ENCODE measurements around the gene PRICKLE4. TPM values are rescaled to one million over a fixed set of nuclear protein-coding genes. Genes with fewer than 3 reads are reported as not detected.

The PRICKLE4 gene
- total and polyA plus RNA-seq, 2 experiments from 2014 or later: 0.48 to 0.66 TPM

DNA sequence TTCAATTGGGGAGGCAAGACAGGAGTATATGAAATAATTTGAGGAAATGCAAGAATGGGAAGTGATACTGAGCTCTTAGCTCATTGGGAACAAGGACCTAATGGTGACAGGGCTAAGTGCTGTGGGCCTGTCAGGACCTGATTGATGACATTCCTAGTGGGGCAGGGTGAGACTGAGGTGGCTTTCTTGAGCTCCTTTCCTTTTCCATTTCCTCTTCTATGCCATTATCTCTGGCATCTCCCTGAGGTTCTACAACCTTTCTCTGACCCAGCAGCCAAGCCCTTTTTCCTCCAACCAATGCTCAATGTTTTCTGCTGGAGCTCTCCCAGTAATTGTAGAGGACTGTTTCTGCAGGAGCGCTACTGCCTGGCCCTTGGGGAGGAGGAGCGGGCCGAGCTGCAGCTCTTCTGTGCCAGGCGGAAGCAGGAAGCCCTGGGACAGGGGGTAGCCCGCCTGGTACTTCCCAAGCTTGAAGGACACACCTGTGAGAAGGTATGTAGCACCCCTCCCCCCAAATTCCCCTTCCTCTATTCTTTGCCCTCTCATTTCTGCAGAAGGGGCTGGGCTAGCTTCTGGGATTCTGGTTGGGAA is 4.1 kb downstream of the PRICKLE4 start:
- peak overlapping the region; percentile 62; the same call in 1 of the 2 replicates for H3K4me2 ChIP-seq
- peaks cover 22% of the 10 kb centered on the region for H3K4me1 ChIP-seq (ENCODE audit: insufficient read depth)
- Mint-ChIP-seq H3K4me3 (peak overlapping the region; percentile 94), H3K27me3 (ENCODE audit: insufficient read depth, low read depth, poor library complexity) (peaks cover 58% of the 10 kb centered on the region), H3K9me3 (peaks cover 7% of the 10 kb centered on the region; the same call in 2 of the 3 replicates), H3K27ac (no peak overlapping the region), H3K4me1 (peaks cover 23% of the 10 kb centered on the region), H3K36me3 (ENCODE audit: low read depth) (peaks cover 15% of the 10 kb centered on the region)
- H3K4me3 ChIP-seq: peak overlapping the region; percentile 21; the same call in 1 of the 2 replicates
- H3K27ac ChIP-seq (ENCODE audit: low read depth): no peak overlapping the region
- ATAC-seq (no peak), DNase-seq (ENCODE audit: low spot score) (peak; percentile 57)
- H3K27me3 ChIP-seq (ENCODE audit: insufficient read depth): peaks cover 54% of the 10 kb centered on the region
- TF ChIP-seq EZH2 (IDR thresholded peaks at IDR 0.05; ENCODE audit: low read depth, unreplicated experiment) (no peak), ZNF331 (CRISPR knock-in tag; IDR thresholded peaks at IDR 0.05; ENCODE audit: low read depth) (no peak), STAT1 (IDR thresholded peaks at IDR 0.05; ENCODE audit: unreplicated experiment) (no peak), CREB1 (CRISPR knock-in tag; IDR thresholded peaks at IDR 0.05; ENCODE audit: low read depth) (no peak), JUNB (IDR thresholded peaks at IDR 0.05; ENCODE audit: unreplicated experiment) (no peak), ZNF114 (CRISPR knock-in tag; IDR thresholded peaks at IDR 0.05) (no peak), EZH2phosphoT487 (IDR thresholded peaks at IDR 0.05; ENCODE audit: unreplicated experiment) (no peak), POLR2AphosphoS5 (IDR thresholded peaks at IDR 0.05; ENCODE audit: low read depth) (no peak), NANOG (IDR thresholded peaks at IDR 0.05; ENCODE audit: borderline replicate concordance) (no peak)
- TF ChIP-seq, protein P1, sequence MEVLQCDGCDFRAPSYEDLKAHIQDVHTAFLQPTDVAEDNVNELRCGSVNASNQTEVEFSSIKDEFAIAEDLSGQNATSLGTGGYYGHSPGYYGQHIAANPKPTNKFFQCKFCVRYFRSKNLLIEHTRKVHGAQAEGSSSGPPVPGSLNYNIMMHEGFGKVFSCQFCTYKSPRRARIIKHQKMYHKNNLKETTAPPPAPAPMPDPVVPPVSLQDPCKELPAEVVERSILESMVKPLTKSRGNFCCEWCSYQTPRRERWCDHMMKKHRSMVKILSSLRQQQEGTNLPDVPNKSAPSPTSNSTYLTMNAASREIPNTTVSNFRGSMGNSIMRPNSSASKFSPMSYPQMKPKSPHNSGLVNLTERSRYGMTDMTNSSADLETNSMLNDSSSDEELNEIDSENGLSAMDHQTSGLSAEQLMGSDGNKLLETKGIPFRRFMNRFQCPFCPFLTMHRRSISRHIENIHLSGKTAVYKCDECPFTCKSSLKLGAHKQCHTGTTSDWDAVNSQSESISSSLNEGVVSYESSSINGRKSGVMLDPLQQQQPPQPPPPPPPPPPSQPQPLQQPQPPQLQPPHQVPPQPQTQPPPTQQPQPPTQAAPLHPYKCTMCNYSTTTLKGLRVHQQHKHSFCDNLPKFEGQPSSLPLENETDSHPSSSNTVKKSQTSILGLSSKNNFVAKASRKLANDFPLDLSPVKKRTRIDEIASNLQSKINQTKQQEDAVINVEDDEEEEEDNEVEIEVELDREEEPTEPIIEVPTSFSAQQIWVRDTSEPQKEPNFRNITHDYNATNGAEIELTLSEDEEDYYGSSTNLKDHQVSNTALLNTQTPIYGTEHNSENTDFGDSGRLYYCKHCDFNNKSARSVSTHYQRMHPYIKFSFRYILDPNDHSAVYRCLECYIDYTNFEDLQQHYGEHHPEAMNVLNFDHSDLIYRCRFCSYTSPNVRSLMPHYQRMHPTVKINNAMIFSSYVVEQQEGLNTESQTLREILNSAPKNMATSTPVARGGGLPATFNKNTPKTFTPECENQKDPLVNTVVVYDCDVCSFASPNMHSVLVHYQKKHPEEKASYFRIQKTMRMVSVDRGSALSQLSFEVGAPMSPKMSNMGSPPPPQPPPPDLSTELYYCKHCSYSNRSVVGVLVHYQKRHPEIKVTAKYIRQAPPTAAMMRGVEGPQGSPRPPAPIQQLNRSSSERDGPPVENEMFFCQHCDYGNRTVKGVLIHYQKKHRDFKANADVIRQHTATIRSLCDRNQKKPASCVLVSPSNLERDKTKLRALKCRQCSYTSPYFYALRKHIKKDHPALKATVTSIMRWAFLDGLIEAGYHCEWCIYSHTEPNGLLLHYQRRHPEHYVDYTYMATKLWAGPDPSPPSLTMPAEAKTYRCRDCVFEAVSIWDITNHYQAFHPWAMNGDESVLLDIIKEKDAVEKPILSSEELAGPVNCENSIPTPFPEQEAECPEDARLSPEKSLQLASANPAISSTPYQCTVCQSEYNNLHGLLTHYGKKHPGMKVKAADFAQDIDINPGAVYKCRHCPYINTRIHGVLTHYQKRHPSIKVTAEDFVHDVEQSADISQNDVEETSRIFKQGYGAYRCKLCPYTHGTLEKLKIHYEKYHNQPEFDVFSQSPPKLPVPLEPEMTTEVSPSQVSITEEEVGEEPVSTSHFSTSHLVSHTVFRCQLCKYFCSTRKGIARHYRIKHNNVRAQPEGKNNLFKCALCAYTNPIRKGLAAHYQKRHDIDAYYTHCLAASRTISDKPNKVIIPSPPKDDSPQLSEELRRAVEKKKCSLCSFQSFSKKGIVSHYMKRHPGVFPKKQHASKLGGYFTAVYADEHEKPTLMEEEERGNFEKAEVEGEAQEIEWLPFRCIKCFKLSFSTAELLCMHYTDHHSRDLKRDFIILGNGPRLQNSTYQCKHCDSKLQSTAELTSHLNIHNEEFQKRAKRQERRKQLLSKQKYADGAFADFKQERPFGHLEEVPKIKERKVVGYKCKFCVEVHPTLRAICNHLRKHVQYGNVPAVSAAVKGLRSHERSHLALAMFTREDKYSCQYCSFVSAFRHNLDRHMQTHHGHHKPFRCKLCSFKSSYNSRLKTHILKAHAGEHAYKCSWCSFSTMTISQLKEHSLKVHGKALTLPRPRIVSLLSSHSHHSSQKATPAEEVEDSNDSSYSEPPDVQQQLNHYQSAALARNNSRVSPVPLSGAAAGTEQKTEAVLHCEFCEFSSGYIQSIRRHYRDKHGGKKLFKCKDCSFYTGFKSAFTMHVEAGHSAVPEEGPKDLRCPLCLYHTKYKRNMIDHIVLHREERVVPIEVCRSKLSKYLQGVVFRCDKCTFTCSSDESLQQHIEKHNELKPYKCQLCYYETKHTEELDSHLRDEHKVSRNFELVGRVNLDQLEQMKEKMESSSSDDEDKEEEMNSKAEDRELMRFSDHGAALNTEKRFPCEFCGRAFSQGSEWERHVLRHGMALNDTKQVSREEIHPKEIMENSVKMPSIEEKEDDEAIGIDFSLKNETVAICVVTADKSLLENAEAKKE (CRISPR knock-in tag; IDR thresholded peaks at IDR 0.05): no peak
- TF ChIP-seq, protein P2, sequence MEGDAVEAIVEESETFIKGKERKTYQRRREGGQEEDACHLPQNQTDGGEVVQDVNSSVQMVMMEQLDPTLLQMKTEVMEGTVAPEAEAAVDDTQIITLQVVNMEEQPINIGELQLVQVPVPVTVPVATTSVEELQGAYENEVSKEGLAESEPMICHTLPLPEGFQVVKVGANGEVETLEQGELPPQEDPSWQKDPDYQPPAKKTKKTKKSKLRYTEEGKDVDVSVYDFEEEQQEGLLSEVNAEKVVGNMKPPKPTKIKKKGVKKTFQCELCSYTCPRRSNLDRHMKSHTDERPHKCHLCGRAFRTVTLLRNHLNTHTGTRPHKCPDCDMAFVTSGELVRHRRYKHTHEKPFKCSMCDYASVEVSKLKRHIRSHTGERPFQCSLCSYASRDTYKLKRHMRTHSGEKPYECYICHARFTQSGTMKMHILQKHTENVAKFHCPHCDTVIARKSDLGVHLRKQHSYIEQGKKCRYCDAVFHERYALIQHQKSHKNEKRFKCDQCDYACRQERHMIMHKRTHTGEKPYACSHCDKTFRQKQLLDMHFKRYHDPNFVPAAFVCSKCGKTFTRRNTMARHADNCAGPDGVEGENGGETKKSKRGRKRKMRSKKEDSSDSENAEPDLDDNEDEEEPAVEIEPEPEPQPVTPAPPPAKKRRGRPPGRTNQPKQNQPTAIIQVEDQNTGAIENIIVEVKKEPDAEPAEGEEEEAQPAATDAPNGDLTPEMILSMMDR (conservative IDR thresholded peaks at IDR 0.05; ENCODE audit: low read depth in 2 of 2): no peak
- TF ChIP-seq, protein P3, sequence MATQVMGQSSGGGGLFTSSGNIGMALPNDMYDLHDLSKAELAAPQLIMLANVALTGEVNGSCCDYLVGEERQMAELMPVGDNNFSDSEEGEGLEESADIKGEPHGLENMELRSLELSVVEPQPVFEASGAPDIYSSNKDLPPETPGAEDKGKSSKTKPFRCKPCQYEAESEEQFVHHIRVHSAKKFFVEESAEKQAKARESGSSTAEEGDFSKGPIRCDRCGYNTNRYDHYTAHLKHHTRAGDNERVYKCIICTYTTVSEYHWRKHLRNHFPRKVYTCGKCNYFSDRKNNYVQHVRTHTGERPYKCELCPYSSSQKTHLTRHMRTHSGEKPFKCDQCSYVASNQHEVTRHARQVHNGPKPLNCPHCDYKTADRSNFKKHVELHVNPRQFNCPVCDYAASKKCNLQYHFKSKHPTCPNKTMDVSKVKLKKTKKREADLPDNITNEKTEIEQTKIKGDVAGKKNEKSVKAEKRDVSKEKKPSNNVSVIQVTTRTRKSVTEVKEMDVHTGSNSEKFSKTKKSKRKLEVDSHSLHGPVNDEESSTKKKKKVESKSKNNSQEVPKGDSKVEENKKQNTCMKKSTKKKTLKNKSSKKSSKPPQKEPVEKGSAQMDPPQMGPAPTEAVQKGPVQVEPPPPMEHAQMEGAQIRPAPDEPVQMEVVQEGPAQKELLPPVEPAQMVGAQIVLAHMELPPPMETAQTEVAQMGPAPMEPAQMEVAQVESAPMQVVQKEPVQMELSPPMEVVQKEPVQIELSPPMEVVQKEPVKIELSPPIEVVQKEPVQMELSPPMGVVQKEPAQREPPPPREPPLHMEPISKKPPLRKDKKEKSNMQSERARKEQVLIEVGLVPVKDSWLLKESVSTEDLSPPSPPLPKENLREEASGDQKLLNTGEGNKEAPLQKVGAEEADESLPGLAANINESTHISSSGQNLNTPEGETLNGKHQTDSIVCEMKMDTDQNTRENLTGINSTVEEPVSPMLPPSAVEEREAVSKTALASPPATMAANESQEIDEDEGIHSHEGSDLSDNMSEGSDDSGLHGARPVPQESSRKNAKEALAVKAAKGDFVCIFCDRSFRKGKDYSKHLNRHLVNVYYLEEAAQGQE (IDR thresholded peaks at IDR 0.05; ENCODE audit: unreplicated experiment): no peak
- TF ChIP-seq, protein P4, sequence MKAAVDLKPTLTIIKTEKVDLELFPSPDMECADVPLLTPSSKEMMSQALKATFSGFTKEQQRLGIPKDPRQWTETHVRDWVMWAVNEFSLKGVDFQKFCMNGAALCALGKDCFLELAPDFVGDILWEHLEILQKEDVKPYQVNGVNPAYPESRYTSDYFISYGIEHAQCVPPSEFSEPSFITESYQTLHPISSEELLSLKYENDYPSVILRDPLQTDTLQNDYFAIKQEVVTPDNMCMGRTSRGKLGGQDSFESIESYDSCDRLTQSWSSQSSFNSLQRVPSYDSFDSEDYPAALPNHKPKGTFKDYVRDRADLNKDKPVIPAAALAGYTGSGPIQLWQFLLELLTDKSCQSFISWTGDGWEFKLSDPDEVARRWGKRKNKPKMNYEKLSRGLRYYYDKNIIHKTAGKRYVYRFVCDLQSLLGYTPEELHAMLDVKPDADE (IDR thresholded peaks at IDR 0.05): no peak
- H3K36me3 ChIP-seq (ENCODE audit: insufficient read depth): peaks cover 7% of the 10 kb centered on the region; the same call in 1 of the 2 replicates
- H3K79me2 ChIP-seq (replicated peaks; ENCODE audit: insufficient read depth): peaks cover 21% of the 10 kb centered on the region
- peaks cover 8% of the 10 kb centered on the region; the same call in 1 of the 2 replicates for H3F3A ChIP-seq (replicated peaks; ENCODE audit: low read depth)
- H3K9me2 ChIP-seq (ENCODE audit: insufficient read depth): no peaks in the 10 kb centered on the region
- no peak overlapping the region for H2AFZ ChIP-seq
- H4K20me1 ChIP-seq (replicated peaks; ENCODE audit: insufficient read depth): no peaks in the 10 kb centered on the region; the same call in 1 of the 2 replicates

Measured in GM23338 (cell line).